ENCODE results near the gene GRHL1. TPM values are rescaled to one million over a fixed set of nuclear protein-coding genes. Genes with fewer than 3 reads are reported as not detected.

GRHL1 gene
- total RNA-seq, 1 donor from 2014 or later, result 123 TPM

DNA sequence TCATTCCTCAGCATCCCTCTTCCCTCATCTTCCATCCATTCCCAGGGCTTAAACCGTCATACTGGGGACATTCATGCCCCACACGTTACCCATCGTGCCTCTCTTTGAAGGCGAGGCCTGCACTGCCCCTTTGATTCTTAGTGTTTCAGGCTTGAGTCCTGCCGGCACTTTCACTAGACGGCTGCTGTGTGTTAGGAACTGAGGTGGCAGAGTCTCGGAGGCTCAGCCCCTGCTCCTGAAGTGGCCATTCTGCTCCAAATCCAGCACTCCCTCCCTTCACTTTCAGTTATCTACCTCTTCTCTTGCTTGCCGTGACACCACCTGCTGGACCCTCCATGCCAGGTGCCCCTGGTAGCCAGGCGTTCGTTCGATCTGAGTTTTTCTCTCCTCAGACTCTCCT lies 43.0 kb downstream of the GRHL1 start:
- ATAC-seq, result no peak

DNA sequence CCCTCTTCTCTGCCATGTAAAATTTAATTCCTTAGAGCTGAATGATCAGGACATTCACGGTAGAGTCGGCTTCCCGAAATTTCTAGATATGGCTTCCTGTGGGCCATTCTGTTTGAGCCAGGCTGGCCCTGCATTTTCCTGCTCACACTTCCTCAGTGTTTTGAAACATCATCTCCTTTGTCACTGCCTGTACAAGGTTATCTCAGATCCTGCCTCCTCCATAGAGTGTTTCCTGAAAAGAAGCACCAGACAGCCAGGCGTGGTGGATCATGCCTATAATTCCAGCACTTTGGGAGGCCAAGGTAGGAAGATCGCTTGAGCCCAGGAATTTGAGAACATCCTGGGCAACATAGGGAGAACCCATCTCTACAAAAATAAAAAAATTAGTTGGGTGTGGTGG lies 43.6 kb downstream of the GRHL1 start:
- no peak for ATAC-seq

DNA sequence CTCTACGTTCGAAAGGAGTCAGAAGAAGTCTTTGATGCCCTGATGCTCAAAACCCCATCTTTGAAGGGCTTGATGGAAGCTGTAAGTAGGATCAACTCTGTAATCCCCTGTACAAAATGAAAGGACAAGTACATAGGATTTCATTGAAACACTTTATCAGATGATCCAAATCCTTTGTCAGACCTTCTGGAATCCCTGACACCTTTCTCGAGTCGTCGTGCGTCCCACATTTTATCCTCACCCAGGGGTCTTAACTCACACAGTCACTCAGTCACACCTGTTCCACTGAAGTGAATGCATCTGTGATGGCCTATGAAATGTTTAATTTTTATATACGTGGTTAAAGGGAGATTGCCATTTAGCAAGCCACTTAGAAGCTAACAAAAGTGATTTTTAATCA lies 44.8 kb downstream of the GRHL1 start:
- ATAC-seq, result no peak

DNA sequence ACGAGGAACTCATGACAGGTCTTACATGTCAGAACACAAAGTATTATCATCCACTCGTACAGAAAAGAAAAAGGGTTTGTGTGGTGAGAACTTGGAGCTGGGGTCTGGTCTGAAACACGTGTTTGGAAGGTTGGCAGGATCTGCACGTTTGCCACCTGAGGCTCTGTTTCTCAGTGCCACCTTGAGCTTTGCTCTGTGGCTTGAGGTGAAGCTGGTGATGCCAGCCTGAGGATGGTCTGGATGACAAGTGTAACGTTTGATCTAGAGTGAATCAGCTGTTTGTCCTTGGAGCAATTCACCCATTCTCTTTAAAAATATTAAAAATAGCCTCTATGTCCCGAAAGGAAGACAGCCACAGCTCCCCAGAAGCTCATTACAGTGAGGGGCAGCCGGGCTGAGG lies 46.4 kb downstream of the GRHL1 start:
- ATAC-seq, result no peak

DNA sequence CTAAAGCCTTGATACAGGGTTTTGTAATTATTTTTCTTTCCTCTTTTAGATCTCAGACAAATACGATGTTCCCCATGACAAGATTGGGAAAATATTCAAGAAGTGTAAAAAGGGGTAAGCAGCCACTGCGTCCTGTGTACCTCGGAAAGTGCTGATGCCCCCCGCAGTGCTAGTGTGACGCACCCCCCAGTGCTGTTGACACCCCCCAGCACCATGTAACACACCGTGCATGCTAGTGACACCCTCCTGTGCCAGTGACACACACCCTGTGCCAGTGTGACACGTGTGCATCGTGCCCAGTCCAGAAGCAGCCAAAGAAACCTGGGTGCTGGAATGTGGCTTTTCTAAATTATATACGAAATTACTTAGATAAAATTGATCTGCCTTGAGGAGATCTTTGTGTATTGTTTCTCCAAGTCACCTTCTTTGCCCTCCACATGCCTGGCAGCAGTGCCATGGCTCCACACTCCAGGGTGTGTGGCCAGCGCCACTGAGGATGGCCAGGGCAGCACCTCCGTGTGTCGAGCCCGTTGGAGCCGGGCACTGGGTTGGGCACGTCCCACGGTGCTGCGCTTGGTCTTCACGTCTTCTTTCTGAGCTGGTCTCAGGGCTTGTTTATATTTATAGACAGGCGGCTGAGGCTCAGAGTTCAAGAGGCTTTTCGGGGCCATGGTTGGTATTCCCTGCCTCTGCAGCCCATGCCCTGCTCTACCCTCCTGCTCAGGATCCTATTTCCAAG lies 47.6 kb downstream of the GRHL1 start:
- no peak for ATAC-seq

DNA sequence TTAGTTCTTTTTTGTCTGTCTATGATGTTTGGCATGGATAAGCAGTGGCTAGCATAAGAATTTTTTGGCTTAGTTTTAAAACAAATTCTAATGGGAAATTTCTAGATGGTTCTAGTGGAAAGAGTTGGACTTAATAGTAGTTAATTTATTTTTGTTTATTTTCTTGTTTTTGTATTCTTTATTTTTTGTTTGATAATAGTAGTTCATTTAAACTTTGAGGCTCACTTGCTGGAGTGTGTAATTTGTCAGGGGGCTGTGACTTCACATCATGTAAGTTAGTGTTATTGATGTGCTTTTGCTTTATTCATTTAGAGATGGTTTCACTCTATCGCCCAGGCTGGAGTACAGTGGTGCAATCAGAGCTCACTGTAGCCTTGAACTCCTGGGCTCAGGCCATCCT lies 48.2 kb downstream of the GRHL1 start:
- no peak for ATAC-seq

DNA sequence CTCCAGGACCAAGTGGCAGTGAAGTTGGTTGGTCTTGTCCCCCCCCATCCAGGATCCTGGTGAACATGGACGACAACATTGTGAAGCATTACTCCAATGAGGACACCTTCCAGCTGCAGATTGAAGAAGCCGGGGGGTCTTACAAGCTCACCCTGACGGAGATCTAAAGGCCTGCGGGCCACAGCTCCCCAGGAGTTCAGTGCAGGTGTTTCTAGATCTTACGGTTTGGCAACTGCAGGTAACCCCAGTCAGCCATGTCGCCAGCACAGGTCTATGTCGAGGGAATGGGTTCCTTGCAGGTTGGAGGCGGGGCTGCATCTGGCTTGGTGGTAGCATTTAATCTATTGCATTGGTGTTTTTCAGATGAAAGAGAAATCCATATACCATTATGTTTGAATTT lies 49.0 kb downstream of the GRHL1 start:
- ATAC-seq, result no peak

DNA sequence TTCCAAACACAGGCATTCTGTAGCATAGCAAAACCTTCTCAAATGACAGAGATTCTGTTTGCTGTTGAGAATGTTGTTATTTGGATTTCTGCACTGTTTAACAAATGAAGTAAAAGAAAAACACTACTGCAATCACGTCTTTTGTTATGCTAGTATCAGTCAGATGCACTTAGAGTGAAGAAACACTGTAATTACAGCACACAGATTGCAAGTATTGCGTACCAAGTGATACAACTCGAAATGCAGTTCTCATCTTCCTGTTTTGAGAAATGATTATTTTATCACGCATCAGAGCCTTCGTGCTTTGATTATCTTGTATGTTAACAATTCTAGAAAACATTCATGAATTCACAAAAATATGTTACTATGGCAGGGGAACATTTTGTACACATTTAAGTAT lies 50.1 kb downstream of the GRHL1 start:
- no peak for ATAC-seq

DNA sequence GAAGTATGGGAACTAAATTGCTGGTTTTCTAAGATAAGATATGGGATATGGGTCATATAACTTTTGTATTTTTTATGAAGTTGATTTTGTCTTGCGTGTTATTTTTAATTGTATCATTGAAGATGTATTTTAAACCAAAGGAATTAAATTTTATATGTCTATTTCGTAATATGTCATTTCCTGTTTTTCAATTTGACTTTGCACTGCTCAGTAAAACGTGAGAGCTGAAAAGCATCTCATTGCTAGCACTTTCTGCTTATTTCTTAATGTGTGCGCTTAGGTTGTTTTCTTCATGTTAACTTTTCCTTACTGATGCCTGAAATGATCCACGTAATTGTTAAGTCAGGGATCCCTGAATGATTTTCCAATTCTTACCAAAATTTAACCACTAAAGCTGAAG lies 50.6 kb downstream of the GRHL1 start:
- ATAC-seq, result no peak

DNA sequence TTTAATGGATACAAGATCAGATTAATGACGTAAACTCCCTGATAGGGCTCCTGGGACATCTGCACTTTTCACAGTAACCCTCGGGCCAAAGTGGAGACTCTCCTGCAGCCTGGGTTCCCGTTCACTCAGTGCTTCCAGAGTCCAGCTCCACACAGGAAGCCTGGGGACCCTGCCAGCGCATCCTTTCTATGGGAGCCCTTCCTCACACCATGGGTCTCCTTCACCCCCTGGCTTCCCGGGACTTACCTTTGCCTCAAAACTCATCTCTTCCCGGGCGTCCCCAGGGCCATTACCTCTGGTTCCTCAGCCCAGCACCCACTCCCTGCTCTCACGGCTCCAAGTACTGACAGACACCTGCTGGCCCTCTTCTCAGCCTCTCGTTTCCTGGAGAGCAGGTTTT lies 51.2 kb downstream of the GRHL1 start:
- no peak for ATAC-seq

DNA sequence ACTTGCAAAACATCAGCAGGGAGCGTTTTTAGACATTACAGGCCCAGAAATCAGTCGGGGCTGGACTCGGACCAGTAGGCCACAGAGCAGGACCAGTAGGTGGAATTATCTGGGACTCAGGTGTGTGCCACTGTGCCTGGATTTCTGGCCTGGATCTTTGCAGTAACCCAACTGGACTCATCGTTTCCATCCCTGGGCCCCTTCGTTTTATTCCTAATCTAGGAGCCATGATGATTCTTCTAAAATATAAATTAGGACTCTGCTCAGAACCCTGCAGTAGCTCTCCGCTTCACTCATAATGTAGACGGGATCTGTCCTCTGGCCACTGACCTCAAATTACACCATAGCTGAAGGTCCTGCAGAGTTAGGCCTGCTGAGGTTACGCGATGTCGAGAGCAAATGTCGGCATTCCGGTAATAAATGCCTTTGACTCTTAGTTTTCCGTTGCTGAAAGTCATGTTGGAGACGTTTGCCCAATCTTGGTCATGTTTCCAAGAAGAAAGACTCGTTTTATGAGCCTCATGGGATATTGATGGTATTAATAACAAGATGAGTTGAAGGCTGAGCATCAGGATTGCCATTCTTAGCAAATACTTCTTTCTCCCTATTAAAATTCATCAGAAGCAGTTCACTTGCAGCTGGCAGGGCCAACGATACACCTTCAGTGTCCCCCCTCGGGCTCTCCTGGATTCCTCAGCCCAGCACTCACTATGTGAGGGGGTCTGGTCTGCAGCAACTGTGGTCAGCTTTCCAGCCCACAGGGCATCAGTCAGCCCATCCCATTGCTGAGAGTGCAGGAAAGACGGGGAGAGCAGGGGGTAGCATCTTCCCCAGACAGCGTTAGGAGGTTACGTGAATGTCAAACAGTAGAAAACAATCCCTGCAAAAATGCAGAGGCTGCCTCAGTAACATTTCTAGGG lies 52.0 kb downstream of the GRHL1 start:
- no peak for ATAC-seq

DNA sequence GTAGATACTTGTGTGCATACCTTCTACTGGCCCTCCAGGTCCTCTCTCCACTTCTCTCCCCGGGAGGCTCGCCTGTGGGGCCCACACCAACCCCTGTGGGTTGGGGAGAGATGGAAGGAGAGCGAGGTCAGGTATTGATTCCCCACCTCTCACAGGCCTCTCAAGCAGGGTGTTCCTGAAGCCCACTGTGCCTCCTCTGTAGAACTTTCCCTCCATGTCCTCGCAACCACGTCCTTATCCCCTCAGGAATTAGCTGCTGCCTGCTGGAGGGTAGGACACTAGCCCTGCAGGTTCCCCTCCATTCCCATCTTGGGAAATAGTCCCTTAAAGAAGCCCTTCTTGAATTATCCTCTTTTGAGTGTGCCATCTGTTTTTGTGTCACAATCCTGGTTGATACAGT lies 52.9 kb downstream of the GRHL1 start:
- no peak for ATAC-seq

DNA sequence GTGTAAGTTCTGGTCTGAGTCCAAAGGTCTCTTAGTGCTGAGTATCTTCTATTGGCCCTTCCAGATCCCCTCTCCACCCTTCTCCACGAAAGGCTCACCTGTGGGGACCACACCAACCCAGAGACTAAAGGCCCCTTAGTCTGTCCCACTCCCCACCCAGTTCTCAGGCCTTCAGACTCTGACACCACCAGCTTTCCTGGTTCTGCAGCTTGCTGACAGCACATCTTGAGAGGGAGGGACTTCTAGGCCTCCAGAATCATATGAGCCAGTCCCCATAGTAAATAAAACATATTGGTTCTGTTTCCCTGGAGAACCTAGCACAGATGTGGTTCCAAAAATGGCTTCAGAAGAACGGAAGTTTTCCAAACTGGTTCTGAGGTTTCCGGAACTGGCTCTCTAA lies 53.3 kb downstream of the GRHL1 start:
- ATAC-seq, result no peak

DNA sequence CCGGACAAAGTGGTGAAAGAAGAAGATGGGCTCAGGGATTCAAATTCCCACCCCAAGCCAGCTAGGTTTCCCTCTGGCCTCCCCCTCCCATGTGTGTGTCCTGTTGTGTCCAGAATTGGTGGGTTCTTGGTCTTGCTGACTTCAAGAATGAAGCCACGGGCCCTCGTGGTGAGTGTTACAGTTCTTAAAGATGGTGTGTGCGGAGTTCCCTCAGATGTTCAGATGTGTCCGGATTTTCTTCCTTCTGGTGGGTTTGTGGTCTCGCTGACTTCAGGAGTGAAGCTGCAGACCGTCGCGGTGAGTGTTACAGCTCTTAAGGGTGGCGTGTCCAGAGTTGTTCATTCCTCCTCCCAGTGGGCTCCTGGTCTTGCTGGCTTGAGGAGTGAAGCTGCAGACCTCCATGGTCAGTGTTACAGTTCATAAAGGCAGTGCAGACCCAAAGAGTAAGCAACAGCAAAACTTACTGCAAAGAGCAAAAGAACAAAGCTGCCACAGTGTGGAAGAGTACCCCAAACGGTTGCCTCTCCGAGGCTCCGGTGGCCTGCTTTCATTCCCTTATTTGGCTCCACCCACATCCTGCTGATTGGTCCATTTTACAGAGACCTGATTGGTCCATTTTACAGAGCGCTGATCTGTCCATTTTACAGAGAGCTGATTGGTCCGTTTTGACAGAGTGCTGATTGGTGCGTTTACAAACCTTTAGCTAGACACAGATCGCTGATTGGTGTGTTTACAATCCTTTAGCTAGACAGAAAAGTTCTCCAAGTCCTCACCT lies 54.2 kb downstream of the GRHL1 start:
- ATAC-seq, result no peak

DNA sequence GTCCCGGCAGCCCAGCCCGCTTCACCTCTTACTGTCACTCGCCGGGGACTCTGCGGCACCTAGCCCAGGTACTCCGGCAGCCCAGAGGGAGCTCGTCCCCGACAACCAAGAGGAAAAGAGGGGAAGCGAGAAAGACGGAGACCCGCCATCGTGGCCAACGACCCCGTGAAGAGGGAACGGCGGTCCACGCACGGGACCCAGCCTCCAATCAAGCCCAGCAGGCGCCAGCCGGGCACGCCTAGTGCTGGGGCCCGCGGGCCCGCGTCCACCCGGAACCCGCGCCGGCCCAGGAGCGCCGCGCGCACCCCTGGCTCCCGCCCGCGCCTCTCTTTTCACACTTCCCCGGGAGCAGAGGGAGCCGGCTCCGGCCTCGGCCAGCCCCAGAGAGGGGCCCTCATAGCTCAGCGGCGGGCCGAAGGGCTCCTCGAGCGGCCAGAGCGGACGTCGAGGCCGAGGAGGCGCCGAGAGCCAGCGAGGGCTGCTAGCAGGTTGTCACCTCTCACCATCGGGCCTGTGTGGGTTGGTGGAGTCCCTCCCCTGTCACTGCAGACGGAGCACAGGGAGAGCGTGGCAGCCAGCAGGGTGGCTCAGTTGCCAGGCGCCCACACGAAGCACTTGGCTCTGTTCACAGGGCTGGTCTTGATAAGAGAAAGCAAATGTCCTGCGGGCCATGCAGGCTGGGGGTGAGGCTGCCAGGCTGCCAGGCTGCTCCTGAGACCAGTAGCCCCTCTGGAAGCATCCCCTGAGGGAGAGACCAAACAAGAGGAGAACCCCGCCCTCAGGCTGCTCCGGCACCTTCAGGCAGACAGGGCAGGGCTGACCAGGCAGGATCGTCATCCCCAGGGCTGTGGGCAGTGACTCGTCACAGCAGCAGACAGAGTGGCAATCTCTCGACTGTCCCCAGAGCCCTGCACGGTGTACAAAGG lies 55.0 kb downstream of the GRHL1 start:
- peak; percentile 63 for ATAC-seq

DNA sequence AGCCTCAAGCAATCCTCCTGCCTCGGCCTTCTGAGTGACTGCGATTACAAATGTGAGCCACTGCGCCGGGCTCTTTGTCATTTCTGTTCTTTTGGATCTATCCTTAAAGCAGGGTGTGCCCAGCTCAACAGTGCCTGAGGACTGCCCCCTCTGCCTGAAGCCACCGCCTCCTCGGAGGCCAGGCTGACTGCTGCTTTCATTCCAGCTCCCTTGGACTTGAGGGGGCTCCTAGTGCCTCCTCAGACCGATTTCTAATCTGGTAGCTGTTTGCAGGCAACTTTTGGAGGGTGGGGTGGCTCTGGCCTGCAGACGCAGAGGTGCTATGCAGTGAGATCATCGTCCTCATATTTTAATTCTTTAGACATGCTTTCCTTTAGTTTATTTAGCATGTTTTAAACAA lies 55.9 kb downstream of the GRHL1 start:
- no peak for ATAC-seq

DNA sequence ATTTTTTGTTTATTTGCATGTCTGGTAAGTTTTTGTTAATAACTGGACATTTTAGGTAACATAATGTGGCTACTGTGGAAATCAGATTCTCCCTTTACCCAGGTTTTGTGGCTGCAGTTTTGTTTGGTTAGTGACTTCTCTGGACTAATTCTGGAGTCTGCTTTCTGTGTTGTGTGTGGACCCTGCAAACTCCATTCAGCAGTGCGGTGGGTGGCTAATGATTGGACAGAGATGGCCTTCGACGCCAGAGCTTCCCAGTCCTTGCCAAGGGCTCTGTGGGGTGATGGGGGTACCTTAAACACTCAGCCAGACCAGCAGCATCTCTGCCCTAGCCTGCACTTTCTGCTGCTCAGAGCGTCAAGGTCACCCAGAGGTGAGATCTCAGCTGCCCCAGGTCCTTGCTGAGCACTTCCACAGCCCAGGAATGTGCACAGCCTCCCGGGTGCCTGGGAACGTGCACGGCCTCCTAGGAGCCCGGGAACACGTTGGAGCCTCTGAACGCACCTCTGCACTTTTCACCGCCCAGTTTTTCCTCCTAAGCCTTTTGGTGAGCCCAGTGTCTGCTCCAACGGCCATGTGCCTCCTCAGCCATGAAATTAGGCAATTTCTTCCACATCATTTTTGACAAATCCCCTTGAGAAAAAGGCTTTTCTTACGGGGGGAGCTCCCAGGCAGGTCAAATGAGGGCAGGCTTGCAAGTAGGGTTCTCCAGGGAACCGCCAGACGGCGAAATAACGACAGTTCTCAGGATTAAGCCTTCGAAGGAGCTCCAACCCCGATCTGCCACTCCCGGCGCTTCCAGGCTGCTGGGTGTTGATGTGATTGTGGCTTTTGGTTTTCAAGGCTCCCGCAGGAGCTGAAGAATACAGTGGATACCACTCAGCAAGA lies 56.7 kb downstream of the GRHL1 start:
- ATAC-seq, result no peak

DNA sequence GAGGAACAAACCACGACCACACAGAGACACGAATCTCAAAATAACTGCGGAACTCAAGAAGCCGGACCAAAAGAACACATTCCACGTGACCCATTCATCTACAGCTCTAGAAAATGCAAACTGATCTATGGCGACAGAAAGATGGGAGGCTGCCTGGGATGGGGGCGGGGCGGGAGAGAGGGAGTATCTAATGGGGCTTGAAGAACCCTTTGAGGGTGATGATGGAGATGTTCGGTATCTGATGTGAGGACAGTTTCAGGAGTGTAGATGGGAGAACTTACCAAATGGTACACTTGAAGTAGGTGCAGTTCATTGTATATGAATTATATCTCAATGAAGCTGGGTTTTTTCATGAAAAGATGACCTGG lies 57.3 kb downstream of the GRHL1 start:
- ATAC-seq, result no peak

DNA sequence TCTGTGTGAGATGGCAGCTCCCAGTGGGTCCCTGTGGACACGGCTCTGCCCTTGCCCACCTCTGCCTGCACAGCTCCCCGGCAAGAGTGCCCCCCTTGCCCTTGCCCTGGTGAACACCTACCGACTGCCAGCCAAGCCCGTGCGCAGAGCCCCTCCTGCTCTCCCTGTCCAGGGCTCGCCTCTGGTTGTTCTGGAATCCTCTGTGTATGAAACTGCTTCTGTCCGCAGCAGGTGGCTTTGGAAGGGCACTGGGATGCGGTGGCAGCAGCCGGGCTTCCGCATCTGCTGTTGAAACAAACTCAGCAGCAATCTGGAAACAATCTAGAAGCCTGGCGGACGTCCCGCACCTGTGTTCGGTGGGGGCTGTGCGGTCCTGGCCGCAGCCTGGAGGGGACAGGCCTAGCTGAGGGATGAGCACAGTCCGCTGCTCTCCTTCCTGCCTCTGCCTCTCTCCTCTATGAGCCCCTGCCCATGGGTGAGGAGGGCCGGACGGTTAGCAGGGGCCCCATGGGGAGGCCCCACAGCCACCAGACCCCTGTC lies 57.8 kb downstream of the GRHL1 start:
- ATAC-seq, result no peak

DNA sequence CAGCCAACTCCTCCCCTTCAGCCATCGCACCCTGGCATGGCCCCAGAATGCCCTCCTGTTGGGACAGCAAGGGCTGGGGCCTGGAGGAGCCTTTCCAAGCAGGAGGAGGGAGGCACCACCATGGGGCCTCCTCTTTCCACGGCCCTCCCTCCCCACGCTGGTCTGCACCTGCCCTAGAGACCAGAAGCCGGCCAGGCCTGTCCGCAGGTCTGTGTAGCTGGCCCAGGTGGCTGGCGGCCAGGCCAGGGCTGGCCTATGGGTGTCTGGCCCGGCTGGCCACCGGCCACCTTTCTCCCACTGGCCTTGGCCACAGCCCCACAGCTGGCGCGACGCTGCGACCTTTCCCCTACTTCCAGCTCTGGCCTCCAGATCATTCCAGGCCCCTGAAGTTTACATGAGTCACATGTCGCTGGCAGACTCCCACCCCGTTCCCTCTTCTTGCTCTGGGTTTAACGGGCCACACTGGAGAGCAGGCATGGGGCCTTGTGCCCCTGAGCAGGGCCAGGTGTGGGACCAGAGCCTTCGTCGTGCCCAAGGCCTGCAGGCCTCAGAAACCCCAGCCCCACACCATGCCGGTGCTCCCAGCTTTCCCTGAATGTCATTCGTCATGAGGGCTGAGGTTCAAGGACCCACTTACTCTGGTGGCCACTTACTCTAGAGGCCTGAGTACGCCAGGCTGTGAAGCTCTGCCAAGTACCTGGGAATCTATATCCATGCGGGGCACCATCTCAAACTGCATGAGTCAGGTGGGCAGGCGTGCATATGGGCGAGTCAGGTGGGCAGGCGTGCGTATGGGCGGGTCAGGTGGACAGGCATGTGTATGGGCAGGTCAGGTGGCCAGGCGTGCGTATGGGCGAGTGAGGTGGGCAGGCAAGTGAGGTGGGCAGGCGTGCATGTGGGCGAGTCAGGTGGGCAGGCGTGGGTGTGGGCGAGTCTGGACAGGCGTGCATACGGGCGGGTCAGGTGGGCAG lies 58.6 kb downstream of the GRHL1 start:
- no peak for ATAC-seq

All from esophagus mucosa (tissue), 1 donor.